Mucosa of descending colon (tissue), 3 donors: ENCODE results near the gene KRT15. TPM values are rescaled to one million over a fixed set of nuclear protein-coding genes. Genes with fewer than 3 reads are reported as not detected.

Experiments
- ATAC-seq: fragments of 200-7000 bp; cut with Tn5 transposase; one replicate; pipeline ENCODE4 v1.9.1; 2020; ENCODE audit warnings: mild to moderate bottlenecking, moderate library complexity
- DNase-seq, 3 donors: peaks; one replicate each; pipeline ENCODE4 v3.0.0-alpha.2; 2020
- H3K36me3 ChIP-seq: fragments of 200-600 bp; one replicate; pipeline ENCODE4 v1.8.0; 2021; ENCODE audit warnings: low read depth, mild to moderate bottlenecking
- H3K4me1 ChIP-seq: fragments of 200-600 bp; one replicate; pipeline ENCODE4 v1.8.0; 2021; ENCODE audit warnings: low read depth, mild to moderate bottlenecking
- H3K4me3 ChIP-seq: fragments of 200-600 bp; one replicate; pipeline ENCODE4 v1.8.0; 2021; ENCODE audit warnings: mild to moderate bottlenecking
- H3K9me3 ChIP-seq: fragments of 200-600 bp; one replicate; pipeline ENCODE4 v1.8.0; 2021; ENCODE audit warnings: mild to moderate bottlenecking
- intact Hi-C, 2 donors: fragments of 100-400 bp; cut with DNase I in 1 of 2; cut with micrococcal nuclease in 1 of 2; formaldehyde crosslinking; loops; one replicate each; pipeline versions ENCODE4 v1.11.0 to v1.11.1; 2022; cut with DNase I, micrococcal nuclease
- total RNA-seq, 3 donors: library from RNA; stranded (reverse); fragmentation: NEBNext Ultra II Directional in 2 of 3; extraction: Animal tissue kit (Norgen Biotek cat#: 25700) in 2 of 3; gene quantifications; one replicate each; pipeline versions ENCODE4 v1.2.1 to v1.2.4, GENCODE V29; 2021 to 2023
- TF ChIP-seq, protein P1 (sequence below): fragments of 200-600 bp; IDR thresholded peaks from one replicate; pipeline ENCODE4 v1.8.0; 2022; ENCODE audit warnings: antibody characterized with exemption, mild to moderate bottlenecking
- donor health status: DM: no; HTN: no; CAD: no; lungs with moderate emphysema.
- donor health status: DM: no; HTN: no; CAD: no.
- donor health status: DM: no; HTN: yes; CAD: no.

KRT15 gene
- total RNA-seq, 3 donors from 2014 or later, result 5.0 to 16.5 (median 5.4) TPM

DNA sequence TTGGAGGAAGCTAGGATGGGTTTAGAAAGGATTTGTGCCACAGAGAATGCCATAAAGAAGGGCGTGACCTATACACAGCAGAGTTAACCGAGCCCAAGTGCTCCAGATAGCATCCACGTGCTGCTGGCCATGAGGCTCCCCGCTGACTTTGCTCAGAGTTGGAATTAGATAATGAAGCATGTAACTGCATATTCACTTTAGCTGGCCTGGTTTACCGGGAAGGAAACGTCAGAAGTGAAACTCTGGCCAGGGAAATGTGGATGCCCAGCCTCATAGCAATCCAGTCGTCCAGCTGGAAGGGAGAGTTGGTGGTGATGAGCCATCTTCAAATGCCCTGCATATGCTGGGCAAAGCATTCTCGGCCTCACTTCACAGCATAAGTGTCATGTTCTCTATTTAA lies 43.8 kb downstream of the KRT15 start:
- no peaks in the 10 kb centered on the region for H3K4me1 ChIP-seq
- no peak for DNase-seq
- H3K9me3 ChIP-seq, result no peaks in the 10 kb centered on the region
- H3K4me3 ChIP-seq, result no peak overlapping the region
- H3K36me3 ChIP-seq, result no peaks in the 10 kb centered on the region
- intact Hi-C loops, result no loop called here
- TF ChIP-seq, protein P1, sequence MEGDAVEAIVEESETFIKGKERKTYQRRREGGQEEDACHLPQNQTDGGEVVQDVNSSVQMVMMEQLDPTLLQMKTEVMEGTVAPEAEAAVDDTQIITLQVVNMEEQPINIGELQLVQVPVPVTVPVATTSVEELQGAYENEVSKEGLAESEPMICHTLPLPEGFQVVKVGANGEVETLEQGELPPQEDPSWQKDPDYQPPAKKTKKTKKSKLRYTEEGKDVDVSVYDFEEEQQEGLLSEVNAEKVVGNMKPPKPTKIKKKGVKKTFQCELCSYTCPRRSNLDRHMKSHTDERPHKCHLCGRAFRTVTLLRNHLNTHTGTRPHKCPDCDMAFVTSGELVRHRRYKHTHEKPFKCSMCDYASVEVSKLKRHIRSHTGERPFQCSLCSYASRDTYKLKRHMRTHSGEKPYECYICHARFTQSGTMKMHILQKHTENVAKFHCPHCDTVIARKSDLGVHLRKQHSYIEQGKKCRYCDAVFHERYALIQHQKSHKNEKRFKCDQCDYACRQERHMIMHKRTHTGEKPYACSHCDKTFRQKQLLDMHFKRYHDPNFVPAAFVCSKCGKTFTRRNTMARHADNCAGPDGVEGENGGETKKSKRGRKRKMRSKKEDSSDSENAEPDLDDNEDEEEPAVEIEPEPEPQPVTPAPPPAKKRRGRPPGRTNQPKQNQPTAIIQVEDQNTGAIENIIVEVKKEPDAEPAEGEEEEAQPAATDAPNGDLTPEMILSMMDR, result no peak
- ATAC-seq, result no peak

DNA sequence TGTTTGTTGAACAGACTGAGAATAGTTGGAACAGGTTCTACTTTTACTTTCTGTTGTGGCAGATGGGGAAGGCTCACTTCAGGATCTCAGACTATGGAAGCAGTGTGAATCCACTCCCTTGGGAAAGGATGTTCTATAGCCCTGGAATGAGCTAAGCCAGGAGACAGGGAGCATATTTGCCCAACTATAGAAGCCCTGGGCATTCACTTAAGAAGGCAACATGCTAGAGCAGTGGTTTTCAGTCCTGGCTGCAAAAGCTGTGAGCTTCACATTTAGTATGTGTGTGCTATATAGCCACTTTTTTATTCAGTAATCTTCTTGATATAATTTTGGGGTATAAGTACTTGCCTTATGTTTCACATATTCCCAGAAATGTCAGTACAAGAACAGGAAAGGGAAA lies 50.3 kb downstream of the KRT15 start:
- intact Hi-C loops, result no loop called here
- no peaks in the 10 kb centered on the region for H3K4me1 ChIP-seq
- no peaks in the 10 kb centered on the region for H3K9me3 ChIP-seq
- TF ChIP-seq, protein P1, result no peak
- H3K4me3 ChIP-seq, result no peak overlapping the region
- no peak for ATAC-seq
- no peak for DNase-seq
- no peaks in the 10 kb centered on the region for H3K36me3 ChIP-seq

DNA sequence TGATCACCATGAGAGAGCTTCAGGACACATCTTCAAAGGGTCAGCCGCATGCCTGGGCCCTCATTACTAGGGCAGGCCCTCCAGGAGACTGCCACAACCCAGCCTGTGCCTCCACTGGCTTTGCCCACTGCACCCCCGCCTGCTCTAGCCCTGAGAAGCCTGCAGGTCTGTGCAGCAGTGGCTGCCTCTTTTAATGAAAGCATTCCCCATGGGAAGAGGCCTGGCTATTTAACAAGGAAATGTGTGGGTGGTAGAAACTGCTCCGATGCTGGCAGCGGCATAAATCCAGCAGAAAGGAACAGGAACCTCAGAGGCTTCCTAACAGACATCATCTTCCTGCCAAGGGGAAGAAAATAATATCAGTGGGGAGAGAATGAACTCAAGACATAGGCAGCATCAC lies 51.1 kb downstream of the KRT15 start:
- TF ChIP-seq, protein P1, result no peak
- no peaks in the 10 kb centered on the region for H3K9me3 ChIP-seq
- no peak for DNase-seq
- intact Hi-C loops, result no loop called here
- ATAC-seq, result no peak
- no peaks in the 10 kb centered on the region for H3K4me1 ChIP-seq
- H3K4me3 ChIP-seq, result no peak overlapping the region
- no peaks in the 10 kb centered on the region for H3K36me3 ChIP-seq

DNA sequence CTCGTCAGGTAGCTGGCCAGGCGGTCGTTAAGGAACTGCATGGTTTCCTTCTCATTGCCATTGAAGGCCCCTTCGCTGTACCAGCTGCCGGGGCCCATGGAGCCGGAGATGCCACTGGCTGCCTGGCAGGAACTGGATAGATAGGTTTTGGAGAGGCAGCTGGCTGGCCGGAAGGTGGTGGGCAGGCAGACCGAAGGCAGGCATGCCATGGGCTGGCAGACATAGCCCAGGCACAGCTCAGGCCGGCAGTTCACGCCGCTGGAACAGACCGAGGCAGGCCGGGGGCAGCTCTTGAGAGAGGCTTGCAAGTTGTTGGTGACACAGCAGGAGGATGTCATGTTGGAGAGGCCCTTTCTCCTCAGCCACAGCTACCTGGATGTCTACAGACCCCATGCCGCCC lies 51.7 kb downstream of the KRT15 start, which contains the start of gene KRT32:
KRT32 (minus strand) TSS at position 399 of the 400 bp plus-strand sequence; CDS start at position 338, 61 bp downstream.
- ATAC-seq (no peak), DNase-seq (no peak)
- TF ChIP-seq, protein P1, result no peak
- intact Hi-C loops, result no loop called here
- H3K4me3 ChIP-seq, result no peak within 1 kb of the TSS
- H3K4me1 ChIP-seq, result no peaks in the 10 kb centered on the region
- no peaks in the 10 kb centered on the region for H3K9me3 ChIP-seq
- H3K36me3 ChIP-seq, result no peaks in the 10 kb centered on the region

DNA sequence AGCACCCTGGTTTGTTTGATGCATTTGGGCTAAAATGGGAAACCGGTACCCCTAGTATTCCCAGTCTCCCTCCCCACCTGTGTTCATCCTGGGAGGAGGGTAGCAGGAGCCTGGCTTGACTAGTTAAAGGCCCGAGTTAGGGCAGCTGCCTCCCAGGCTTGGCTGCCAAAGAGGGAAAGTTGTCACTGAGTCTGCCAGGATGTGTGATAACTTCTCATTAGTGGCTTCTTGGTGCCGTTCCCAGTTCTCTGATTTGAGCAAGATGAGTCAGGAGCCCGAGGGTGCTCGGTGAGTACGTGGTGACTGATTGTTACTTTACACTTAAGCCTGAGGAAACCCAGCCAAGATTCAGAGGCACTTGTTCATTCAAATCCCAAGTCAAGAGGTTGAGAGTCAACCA lies 54.0 kb downstream of the KRT15 start:
- DNase-seq, result no peak
- no peaks in the 10 kb centered on the region for H3K36me3 ChIP-seq
- H3K4me1 ChIP-seq, result no peaks in the 10 kb centered on the region
- intact Hi-C loops, result no loop called here
- no peak for ATAC-seq
- H3K9me3 ChIP-seq, result no peaks in the 10 kb centered on the region
- H3K4me3 ChIP-seq, result no peak overlapping the region
- TF ChIP-seq, protein P1, result no peak

DNA sequence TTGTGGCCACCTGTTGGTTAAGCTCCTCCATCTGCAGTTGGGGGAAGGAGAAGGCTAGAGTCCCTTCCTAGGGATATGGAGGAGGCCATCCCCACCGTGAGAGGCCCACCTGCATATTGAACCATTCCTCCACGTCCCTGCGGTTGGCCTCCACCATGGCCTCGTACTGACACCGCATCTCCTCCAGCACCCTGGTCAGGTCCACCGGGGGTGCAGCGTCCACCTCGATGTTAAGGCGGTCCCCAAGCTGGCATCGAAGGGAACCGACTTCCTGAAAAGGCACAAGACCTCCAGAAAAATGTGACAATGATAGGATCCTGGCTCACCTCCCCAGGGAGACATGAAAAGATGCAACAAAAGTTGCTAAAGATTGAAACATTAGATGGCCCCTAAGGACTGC lies 54.5 kb downstream of the KRT15 start:
- H3K4me1 ChIP-seq, result no peaks in the 10 kb centered on the region
- ATAC-seq (no peak), DNase-seq (no peak)
- H3K9me3 ChIP-seq, result no peaks in the 10 kb centered on the region
- TF ChIP-seq, protein P1, result no peak
- no peaks in the 10 kb centered on the region for H3K36me3 ChIP-seq
- no peak overlapping the region for H3K4me3 ChIP-seq
- intact Hi-C loops, result no loop called here
